GM19467 (cell line): ENCODE data around the gene ACTR1A.
A peak's percentile ranks its signal among the peaks of the same experiment; 100 is the strongest.
"Not testable (repeated sequence)": the region's sequence is repeated elsewhere in the genome, so short reads cannot be mapped to it uniquely, and the experiment has no call there.

Experiments used
- ATAC-seq: cut with Tn5 transposase; IDR thresholded peaks from one replicate; pipeline ENCODE4 v1.9.1; 2021; ENCODE audit warnings: mild to moderate bottlenecking, moderate library complexity; ENCODE audit not compliant: unreplicated experiment

ACTR1A gene

DNA sequence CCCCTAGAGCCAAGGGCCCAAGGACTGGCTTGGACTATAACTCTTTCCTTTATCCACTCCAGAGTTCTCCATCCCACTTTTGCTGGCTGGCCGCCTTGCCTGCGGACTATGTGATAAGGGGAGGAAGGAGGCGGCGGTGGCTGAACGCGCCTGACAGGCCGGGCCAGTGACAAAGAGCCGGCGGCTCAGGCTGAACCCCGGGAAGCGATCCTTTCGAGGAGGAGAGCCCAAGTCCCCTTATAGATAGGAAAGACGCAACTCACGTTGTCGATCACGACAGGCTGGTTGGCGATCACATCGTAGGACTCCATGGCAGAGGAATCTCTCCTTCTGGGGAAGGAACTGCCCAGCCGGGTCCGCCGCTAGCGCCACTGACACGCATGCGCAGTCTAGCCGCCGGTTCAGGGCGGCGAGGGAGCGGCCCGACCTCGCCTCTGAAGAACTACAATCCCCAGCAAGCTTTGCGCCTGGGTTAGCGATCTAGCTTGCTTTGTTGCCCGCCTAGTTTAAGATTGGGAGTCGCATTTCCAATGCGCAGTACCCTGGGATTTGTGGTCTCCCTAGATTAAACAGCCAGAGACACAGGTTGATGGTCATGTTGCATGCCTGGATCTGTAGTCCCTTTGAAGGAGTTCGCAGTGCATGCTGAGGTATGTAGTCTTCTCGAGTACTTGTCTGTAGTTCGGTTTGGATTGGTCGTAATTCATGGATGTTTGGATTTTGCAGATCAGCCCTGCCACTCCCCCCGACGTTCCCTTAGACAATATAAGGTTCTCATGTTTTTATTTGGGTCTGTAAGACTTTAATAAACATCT, at the start of gene ACTR1A:
ACTR1A (minus strand) TSS at position 376 of the 815 bp plus-strand sequence; CDS start at position 311, 65 bp downstream.
- ATAC-seq, result peak; percentile 44

DNA sequence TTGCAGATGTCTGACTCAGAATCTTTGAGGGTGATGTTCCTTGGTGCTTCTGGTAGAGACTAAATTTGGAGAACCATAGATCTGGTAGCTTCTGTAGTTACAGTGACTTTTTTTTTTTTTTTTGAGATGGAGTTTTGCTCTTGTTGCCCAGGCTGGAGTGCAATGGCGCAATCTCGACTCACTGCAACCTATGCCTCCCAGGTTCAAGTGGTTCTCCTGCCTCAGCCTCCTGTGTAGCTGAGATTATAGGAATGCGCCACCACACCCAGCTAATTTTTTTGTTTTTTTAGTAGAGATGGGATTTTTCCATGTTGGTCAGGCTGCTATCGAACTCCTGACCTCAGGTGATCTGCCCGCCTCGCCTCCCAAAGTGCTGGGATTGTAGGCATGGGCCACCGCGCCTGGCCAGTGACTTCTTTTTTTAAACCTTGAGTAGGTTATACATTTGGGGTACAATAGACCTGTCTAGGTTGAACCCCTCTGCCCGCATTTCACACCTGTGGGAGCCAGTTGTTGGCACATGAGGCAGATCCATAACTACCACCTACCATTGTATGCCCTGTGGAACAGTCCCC, 48.2 kb upstream of the ACTR1A start:
- ATAC-seq, result no peak

- ATAC-seq, result no peak
Observed at GRCh38 chr10:102549549-102549948, 47.0 kb upstream of the ACTR1A start.

DNA sequence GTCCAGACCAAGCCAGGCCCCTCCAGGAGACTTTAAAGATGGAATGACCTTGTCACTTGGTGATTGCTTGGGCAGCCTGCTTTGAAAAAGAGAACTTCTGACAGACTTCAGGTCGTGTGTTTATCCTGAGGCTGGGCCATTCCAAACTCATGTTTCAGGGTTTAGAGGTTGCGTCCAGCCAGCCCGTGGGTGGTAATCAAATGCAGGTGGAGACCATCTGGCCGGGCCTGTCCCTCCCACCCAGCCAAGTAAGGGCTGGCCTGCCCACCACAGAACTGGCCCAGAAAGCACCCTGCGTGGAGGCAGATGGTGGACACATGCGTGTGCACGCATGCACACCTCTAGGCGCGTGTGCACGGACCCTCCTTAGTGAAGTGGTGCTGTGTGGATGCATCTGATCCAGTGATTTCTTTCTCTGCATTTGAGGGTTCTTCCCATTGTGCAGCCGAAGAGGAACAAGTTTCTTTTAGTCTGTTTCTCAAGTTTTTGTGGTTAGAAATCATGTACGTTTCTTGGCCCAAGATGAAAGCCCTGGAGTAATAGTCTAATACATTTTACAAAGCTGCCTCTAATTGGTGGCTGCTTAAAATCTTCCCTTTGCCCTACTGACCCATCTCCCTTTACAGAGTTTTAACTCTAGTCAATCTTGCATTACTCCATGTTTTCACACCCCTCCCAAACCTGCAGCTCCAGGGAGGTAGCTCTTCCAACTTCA, 44.3 kb upstream of the ACTR1A start:
- ATAC-seq, result no peak

- no peak for ATAC-seq
Observed at GRCh38 chr10:102545997-102546396, 43.5 kb upstream of the ACTR1A start.

DNA sequence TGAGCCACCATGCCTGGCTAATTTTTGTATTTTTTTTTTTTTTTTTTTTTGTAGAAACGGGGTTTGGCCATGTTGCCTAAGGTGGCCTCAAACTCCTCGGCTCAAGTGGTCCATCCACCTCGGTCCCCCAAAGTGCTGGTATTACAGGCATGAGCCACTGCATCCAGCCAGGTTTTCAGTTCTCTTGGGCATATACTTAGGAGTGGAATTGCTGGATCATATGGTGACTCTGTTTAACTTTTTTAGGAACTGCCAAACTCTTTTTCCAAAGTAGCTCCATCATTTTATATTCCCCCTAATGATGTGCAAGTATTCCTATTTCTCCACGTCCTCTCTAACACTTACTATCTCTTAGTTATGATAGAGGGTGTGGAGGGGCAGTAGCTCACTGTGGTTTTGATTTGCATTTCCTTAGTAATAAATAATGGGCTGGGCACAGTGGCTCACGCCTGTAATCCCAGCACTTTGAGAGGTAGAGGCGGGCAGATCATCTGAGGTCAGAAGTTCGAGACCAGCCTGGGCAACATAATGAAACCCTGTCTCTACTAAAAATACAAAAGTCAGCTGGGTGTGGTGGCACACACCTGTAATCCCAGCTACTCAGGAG, 42.9 kb upstream of the ACTR1A start:
- ATAC-seq, result no peak

- no peak for ATAC-seq
Observed at GRCh38 chr10:102542800-102543418, 40.4 kb upstream of the ACTR1A start.

DNA sequence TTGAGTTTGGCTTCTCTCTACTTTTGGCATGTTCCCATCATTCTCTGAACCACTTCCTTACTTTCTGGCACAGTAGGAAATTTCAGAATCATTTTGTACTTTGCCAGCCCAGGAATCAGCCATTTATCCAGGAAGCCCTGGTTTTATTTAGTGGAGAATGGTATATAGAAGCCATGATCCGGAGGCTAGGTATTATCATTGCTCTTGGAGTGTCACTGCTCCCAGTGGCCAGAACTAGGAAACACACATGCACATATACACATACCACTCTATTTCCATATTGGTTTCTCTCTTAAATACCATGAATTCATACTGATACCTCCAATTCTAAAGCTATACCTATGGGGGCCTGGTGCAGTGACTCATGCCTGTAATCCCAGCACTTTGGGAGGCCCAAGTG, 37.5 kb upstream of the ACTR1A start:
- peak; percentile 64 for ATAC-seq

GRCh38 chr10:102538811-102539210, 36.3 kb upstream of the ACTR1A start:
- ATAC-seq, result no peak

GRCh38 chr10:102537948-102538347, 35.4 kb upstream of the ACTR1A start:
- ATAC-seq, result no peak

- no peak for ATAC-seq
Observed at GRCh38 chr10:102537367-102537766, 34.9 kb upstream of the ACTR1A start.

DNA sequence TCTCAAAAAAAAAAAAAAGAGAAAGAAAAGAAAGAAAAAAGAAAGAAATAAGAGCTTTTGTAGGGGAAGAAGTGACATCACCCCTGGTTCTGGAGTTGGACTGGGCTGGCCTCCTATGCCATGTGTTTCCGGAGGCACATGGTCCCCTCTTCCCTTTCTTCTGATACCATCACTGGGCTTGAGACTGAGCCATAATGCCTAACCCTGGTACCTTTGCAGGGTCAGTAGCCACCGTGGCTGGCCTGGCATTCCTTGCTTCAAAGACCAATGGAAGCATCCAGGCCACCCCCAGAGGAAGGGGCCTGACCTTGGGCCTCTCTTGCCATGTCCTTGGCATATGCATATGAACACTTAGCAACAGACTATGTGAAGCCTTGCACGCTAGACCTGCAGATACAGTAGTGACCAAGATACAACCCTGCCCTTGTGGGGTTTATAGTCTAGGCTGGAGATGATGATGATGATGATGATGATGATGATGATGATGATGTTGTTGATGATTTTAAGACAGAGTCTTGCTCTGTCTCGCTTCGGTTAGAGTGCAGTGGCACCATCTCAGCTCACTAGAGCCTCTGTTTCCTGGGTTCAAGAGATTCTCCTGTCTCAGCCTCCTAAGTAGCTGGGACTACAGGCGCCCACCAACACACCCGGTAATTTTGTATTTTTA, 33.1 kb upstream of the ACTR1A start:
- no peak for ATAC-seq

DNA sequence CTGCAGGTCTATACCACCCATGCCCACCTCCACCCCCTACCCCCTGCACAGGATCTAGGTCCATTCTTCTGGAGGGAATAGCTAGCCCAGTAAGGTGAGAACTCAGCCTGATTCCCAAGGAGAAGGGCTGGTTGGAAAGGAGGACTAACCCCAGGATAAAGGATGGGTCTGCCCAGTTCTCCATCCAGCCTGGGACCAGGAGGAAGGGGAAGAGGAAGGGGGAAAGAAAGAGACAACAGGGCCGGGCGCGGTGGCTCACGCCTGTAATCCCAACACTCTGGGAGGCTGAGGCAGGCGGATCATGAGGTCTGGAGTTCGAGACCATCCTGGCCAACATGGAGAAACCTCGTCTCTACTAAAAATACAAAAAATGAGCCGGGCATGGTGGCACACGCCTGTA, 32.5 kb upstream of the ACTR1A start:
- ATAC-seq, result not testable (repeated sequence)

DNA sequence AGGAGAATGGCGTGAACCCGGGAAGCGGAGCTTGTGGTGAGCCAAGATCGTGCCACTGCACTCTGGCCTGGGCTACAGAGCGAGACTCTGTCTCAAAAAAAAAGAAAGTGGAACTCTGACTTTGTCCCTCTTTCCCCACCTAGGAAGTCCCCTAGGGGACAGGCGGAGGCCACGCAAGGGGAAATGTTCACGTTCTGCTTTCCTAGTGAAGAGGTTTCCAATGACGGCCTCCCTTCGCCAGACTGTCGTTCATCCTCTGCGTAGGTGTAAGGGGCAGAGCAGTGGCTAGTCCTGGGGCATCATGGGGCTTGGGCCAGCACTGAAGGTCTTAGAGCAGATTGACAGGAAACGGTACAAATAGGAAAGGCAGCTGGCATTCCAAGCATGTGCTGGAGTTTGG, 31.8 kb upstream of the ACTR1A start:
- no peak for ATAC-seq

GRCh38 chr10:102527546-102527945, 25.0 kb upstream of the ACTR1A start:
- ATAC-seq, result no peak

DNA sequence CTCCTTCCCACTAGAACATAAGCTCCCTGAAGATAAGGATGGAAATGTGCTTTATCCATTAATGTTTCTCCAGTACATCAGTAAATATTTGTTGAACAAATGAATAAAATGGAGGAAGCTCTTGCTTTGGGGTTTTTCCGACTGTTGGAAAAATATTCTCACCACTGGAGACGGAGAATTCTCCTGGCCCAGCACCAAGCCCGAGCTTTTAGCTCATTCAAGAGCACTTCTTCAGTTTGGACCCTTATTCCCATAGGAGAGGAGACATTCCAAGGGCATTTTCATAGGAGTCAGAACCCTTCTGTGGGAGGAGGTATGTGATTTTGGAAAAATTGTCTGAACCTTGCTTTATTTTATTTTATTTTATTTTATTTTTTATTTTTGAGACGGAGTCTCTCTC, 22.2 kb upstream of the ACTR1A start:
- ATAC-seq, result no peak

- ATAC-seq, result no peak
Observed at GRCh38 chr10:102523250-102524029, 20.9 kb upstream of the ACTR1A start.

DNA sequence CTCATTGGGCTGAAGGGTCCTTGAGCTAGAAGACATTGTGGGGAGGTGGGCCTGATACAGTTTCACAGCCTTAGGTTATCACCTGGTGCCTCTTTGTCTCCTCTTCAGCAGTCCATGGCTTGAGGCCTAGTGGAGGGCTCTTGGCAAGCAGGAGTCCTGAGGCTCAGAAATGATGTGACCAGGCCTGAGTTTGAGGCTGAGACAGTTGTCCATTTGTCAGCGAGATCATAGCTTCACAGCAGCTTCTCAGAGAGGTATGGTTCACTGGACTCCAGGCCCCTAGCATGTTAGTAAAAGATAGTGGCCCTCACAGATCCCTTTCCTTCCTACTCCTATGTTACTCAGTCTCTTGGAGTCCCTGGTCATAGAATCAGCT, 20.4 kb upstream of the ACTR1A start:
- no peak for ATAC-seq

DNA sequence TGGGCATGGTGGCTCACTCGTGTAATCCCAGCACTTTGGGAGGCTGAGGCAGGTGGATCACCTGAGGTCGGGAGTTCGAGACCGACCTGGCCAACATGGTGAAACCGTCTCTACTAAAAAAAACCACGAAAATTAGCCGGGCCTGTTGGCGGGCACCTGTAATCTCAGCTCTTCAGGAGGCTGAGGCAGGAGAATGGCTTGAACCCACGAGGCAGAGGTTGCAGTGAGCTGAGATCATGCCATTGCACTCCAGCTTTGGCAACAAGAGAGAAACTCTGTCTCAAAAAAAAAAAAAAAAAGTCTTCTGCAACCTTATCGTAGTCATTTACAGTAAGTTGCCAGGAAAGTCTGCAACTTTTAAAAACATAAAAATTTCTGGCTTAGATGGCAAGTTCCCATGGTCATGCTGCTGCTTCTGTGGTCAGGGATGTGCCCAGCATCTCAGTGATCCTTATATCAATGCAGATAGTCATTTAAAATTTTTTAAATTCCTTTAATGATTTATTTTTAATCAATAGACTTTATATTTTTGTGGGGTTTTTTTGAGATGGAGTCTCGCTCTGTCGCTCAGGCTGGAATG, 16.8 kb upstream of the ACTR1A start:
- no peak for ATAC-seq
